GM19467 (cell line): ENCODE results near the gene HK2.
"Not testable (repeated sequence)": the region's sequence is repeated elsewhere in the genome, so short reads cannot be mapped to it uniquely, and the experiment has no call there.

ENCODE experiments used
- ATAC-seq: cut with Tn5 transposase; IDR thresholded peaks from one replicate; pipeline ENCODE4 v1.9.1; 2021; ENCODE audit warnings: mild to moderate bottlenecking, moderate library complexity; ENCODE audit not compliant: unreplicated experiment

The HK2 gene

DNA sequence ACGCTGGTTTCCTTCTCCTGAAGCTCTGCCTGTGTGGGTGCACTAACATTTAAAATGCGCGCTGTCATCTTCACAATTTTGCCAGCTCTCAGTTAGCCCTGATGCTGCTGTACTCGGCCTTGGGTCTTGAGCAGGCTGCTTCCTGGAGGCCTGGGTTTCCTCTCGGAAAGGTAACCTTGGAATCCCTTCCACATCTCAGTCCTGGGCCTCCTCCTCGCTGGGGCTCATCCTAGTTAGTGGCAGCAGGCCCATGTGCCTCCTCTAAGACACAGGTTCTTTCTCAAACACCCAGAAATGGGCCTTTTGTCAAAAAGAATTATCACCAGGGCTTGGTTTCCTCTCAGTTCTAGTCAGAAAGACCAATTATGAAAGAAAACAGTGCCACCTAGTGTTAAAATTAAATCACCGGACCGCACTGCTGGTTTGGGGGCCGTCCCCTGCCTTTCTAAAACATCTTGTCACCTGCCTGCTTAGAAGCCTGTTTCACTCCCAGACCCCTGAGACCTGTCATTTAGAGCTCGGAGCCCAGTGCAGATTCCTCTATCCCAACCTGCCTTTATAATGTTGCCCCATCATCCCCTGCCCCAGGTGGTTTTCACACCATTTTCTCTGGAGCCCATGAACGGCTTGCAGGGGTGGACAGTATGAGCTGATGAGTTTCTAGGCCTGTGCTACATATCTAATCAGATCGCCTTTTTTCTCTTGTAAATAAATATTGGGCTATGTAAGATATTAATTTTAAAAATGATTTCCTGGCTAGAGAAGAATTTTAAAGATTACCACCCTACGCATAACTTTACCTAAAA, 42.4 kb downstream of the HK2 start:
- no peak for ATAC-seq

- no peak for ATAC-seq
Measured at GRCh38 chr2:74877376-74877775, 43.4 kb downstream of the HK2 start.

- ATAC-seq, result no peak
Measured at GRCh38 chr2:74877781-74878433, 44.0 kb downstream of the HK2 start.

- ATAC-seq, result no peak
Measured at GRCh38 chr2:74878551-74878950, 44.6 kb downstream of the HK2 start.

DNA sequence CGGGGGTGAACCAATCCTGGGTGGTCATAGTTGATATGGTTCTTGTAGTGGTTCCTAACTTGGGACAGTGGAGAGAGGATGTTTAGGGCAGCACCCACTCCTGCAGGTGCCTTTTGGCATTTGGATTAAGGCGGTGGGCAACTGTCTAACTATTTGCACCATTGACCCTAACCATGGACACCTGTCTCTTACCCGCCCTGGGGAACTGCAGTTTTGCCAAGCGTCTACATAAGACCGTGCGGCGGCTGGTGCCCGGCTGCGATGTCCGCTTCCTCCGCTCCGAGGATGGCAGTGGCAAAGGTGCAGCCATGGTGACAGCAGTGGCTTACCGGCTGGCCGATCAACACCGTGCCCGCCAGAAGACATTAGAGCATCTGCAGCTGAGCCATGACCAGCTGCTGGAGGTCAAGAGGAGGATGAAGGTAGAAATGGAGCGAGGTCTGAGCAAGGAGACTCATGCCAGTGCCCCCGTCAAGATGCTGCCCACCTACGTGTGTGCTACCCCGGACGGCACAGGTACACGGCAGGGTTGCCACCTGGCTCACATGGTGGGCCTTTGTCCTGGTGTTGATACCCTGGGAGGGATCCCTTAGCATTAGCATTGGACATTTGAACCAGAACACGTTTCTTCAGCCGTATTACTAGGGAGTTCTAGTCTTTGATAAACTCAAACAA, 46.3 kb downstream of the HK2 start:
- ATAC-seq, result no peak

- no peak for ATAC-seq
Measured at GRCh38 chr2:74881176-74881575, 47.2 kb downstream of the HK2 start.

DNA sequence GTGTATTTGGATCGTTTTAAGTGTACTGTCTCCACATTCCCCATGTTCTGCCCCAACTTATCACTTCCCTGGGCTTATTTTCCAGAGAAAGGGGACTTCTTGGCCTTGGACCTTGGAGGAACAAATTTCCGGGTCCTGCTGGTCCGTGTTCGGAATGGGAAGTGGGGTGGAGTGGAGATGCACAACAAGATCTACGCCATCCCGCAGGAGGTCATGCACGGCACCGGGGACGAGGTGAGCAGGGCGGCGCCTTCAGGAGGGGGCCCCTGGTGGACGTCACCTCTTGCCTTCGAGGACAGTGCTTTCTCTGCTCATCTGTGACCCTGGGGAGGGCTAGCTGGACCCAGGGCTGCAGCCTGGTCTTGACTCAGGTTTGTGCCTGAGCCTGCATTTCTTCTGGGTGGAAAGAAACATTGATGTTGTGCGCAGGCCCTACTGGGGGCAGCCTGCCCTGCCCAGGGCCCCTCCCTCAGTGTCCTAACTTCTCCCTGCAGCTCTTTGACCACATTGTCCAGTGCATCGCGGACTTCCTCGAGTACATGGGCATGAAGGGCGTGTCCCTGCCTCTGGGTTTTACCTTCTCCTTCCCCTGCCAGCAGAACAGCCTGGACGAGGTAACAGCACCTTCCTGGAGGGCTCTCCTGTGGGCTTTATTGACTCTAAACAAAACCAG, 47.8 kb downstream of the HK2 start:
- ATAC-seq, result no peak

DNA sequence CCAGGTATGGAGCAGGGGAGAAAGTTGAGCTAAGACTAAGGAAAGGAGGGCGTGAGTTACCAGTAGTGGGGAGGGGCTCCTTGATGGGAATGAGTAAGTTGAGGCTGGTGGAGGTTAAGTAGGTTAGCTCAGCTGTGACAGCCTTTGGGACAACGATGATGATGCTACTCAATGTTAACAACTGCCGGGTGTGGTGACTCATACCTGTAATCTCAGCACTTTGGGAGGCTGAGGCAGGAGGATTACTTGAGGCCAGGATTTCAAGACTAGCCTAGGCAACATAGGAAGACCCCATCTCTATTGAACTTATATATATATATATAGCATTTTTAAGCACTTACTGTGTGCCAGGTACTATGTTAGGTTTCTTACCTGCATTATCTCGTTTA, 48.4 kb downstream of the HK2 start:
- no peak for ATAC-seq

DNA sequence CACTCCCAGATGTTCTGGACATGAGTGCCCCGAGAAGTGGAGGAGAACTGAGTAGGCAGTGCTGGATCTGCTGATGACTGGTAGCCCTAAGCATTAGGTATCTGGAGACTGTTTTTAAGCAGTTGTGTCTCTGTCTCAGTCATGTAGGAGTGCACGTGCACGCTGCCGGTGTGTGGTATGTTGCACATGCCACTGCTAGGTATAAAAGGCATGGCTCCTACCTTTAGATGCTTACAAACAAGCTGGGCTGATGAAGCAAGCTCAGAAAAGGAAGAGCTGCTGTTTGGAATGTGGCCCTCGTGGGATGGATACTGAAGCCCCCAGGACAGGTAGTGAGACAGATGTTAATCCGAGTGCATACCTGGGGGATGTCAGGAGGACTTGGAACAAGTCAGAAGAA, 49.1 kb downstream of the HK2 start:
- ATAC-seq, result no peak

DNA sequence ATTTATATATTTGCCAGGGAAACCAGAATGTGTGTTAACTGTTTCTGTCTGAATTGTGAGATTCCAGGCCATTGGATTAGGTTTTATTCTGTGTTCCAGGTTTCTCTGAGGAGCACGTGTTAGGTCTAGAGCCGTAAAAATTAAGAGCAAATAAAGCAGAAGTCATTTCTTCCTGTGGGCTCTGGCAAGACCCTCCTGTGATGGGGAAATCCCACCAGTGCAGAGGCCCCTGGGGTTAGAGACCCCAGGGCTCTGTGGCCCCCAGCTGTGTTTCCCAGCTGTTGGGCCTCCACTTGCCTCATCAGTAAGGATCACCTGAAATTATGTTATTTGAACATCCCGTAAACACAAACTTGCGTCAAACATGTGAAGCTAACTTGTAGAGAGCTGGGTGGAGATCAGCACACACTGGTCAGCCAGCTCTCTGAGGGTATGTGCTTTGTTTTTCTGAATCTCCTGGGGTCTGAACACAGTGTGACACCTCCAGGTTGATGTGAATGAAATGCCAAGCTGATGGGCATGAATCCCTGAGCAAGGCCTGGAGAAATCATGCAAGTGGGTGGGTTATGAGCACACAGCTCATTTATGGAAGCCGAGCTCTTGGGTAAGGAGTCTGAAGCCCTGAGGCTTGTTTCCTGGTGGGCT, 50.3 kb downstream of the HK2 start:
- no peak for ATAC-seq

GRCh38 chr2:74884866-74885265, 50.9 kb downstream of the HK2 start:
- no peak for ATAC-seq

DNA sequence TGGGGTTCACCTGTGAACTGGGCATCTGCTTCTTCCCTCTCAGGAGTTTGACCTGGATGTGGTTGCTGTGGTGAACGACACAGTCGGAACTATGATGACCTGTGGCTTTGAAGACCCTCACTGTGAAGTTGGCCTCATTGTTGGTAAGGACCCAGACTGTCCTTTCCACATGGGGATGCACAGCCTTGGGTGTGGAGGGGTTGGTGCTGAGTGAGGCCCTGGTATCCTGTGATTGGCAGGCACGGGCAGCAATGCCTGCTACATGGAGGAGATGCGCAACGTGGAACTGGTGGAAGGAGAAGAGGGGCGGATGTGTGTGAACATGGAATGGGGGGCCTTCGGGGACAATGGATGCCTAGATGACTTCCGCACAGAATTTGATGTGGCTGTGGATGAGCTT, 52.3 kb downstream of the HK2 start:
- no peak for ATAC-seq

DNA sequence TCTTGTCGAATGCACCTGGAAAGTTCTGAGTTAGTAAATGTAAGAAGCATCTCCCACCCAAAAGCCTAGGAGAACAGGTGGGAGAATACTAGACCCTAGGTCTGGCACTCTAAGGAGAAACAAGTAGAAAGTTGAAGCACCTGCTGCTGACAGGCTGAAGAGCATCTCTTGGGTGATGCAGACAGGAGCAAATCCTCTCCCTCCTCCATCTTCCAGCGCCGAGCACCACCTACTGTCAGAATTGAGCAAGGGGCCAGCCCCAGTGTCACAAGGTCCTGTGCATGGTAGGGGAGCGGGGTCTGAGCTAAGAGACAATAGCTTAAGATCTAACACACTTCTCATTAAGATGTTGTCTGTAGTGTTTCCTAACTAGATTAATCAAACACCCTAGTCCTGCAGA, 52.9 kb downstream of the HK2 start:
- ATAC-seq, result no peak

DNA sequence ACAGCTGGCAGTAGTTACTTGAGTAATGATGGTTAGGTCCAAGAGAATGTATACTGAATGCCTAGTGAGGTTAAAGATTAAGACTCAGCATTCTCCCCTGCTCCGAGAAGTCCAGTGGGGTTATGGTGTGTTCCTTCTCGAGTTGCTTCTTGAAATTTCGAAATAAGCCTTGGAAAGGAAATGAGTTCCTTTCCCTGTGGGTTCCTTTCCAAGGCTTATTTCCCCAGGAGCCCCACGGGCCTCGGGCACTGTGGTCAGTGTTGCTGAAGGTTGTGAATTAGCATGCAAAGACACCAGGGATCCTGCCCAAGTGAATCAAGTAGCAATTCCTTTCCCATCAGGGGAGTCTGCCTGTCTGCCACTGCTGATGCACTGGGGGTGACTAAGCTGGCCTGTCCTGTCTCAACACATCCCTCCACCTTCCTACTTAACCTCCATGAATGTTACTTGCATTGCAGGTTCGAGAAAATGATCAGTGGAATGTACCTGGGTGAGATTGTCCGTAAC, 53.6 kb downstream of the HK2 start:
- ATAC-seq, result no peak

- no peak for ATAC-seq
Measured at GRCh38 chr2:74887960-74888700, 54.2 kb downstream of the HK2 start.

GRCh38 chr2:74889159-74889558, 55.2 kb downstream of the HK2 start:
- no peak for ATAC-seq

GRCh38 chr2:74890711-74891110, 56.8 kb downstream of the HK2 start:
- ATAC-seq, result no peak

DNA sequence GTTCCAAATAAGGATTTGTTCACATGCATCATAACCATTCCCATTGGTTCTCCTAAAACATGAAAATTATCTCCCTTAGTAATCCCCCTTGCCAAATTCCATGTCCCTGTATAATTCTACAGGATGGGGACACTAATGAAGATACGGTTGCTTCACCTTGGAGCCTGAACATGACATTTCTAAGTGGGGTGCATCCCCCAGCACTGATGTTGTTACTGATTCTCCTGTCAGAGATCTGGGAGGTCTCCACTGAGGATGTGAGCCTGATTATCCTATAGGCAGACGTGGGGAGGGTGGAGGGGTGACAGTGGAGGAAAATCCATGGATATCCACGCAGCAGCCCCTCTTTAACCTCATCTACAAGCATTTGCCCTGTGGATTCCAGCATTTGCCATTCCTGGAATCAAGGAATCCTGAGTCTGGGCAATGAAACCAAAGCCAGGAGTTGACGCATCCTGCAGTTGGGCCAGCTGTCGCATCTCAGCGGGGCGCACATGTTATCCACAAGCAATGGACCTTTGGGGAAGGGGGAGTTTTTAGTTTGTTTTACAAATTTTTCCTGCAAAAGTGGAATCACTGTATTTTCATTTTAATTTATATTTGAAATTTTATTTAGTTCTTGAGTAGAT, 57.3 kb downstream of the HK2 start:
- ATAC-seq, result no peak

DNA sequence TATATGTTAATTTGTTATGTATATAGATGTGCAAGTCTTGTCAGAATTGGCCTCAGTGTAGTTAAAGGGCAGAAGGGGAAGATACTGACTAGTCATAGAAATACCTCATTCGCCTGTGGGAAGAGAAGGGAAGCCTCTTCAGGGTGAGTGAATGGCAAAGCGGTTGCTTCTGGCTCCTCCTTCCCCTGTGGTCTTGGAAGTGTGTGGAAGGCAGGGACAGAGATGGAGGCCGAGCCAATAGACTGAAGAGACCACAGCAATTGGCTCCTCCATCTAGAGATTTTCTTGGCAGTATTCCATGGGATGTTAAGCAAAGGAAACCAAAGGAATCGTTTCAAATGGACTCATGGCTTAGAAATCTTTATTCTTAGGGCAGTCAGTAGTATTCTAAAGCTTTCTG, 57.9 kb downstream of the HK2 start:
- not testable (repeated sequence) for ATAC-seq

- no peak for ATAC-seq
Measured at GRCh38 chr2:74892609-74893008, 58.7 kb downstream of the HK2 start.
